NCI-H345 (cell line): ENCODE measurements around the gene ITGB4.

ENCODE experiments used
- DNase-seq: peaks from one replicate; lab custom pipeline; 2025; lab: John Stamatoyannopoulos, UW

Gene ITGB4

GRCh38 chr17:75697651-75698291 lies 23.5 kb upstream of the ITGB4 start:
- no peak for DNase-seq

GRCh38 chr17:75698659-75699058 lies 22.6 kb upstream of the ITGB4 start:
- no peak for DNase-seq

- DNase-seq = no peak
These were observed 20.0 kb upstream of the ITGB4 start for GRCh38 chr17:75701288-75701687.

- DNase-seq = no peak
These were observed 18.1 kb upstream of the ITGB4 start for GRCh38 chr17:75703191-75703590.

GRCh38 chr17:75703591-75703990 lies 17.7 kb upstream of the ITGB4 start:
- DNase-seq = no peak

- DNase-seq = no peak
These were observed 16.0 kb upstream of the ITGB4 start for GRCh38 chr17:75704963-75705875.

GRCh38 chr17:75706042-75706728 lies 15.1 kb upstream of the ITGB4 start:
- no peak for DNase-seq

GRCh38 chr17:75707079-75707571 lies 14.1 kb upstream of the ITGB4 start:
- no peak for DNase-seq

- DNase-seq = no peak
These were observed 8.8 kb upstream of the ITGB4 start for GRCh38 chr17:75712446-75712845.

GRCh38 chr17:75719732-75720131 lies 1.5 kb upstream of the ITGB4 start:
- no peak for DNase-seq

GRCh38 chr17:75721463-75722011 lies 278 bp downstream of the ITGB4 start:
- DNase-seq = no peak

- no peak for DNase-seq
These were observed 817 bp downstream of the ITGB4 start for GRCh38 chr17:75722076-75722475.

- DNase-seq = no peak
These were observed 1.4 kb downstream of the ITGB4 start for GRCh38 chr17:75722542-75723095.

GRCh38 chr17:75723171-75723930 lies 2.1 kb downstream of the ITGB4 start:
- DNase-seq = no peak

GRCh38 chr17:75724016-75725003 lies 3.1 kb downstream of the ITGB4 start:
- no peak for DNase-seq

- no peak for DNase-seq
These were observed 4.2 kb downstream of the ITGB4 start for GRCh38 chr17:75725504-75725903.

GRCh38 chr17:75727391-75727790 lies 6.1 kb downstream of the ITGB4 start:
- no peak for DNase-seq

GRCh38 chr17:75729351-75729750 lies 8.1 kb downstream of the ITGB4 start:
- DNase-seq = no peak

- DNase-seq = no peak
These were observed 8.8 kb downstream of the ITGB4 start for GRCh38 chr17:75730065-75730464.
